Stimulated activated CD4-positive, alpha-beta T cell treated with anti-CD3 and anti-CD28 coated beads, Interleukin-4, amount 100 ng/mL, for 1 hour (primary cell): ENCODE results near the gene KDELR1.
A peak's percentile ranks its signal among the peaks of the same experiment; 100 is the strongest.

Experiments
- DNase-seq: peaks from one replicate; pipeline ENCODE4 v3.0.0-alpha.2; 2020

The KDELR1 gene

DNA sequence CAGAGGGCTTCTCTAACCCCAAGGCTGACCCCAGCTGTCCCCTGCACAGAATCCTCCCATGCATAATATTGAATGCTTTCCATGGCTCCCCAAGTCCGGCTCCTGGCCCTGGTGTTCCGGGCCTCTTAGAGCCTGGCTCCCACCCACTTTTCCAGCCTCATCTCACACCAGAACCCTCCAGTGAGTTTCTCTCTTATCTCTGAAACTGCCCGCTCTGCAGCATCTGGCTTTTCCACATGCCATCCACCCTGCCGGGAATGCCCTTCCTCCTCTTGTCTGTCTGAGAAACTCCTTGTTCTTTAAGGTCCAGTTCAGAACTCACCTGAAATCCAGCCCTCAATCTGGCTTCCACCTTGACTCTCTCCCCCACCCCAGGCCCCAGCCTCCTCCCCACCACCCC lies 20.4 kb downstream of the KDELR1 start:
- no peak for DNase-seq

DNA sequence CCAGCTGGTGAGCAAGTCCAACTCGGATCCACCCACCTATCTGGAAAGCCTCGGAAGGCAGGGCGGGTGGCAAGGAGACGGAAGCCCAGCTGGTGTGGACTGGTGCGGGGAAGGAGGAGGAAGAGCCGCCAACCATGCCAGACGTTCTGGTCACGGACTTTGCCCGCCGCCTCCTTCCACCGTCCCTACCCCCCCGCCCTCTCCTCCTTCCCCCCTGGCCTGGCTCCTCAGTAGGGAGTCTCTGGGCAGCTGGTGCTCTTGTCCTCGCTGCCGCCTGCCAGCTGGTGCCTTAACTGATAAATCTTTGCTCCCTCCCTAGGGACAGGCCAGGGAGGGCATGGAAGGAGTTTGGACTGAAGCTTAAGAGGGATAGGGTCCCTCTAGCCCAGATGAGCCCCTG lies 22.4 kb downstream of the KDELR1 start:
- DNase-seq = no peak

DNA sequence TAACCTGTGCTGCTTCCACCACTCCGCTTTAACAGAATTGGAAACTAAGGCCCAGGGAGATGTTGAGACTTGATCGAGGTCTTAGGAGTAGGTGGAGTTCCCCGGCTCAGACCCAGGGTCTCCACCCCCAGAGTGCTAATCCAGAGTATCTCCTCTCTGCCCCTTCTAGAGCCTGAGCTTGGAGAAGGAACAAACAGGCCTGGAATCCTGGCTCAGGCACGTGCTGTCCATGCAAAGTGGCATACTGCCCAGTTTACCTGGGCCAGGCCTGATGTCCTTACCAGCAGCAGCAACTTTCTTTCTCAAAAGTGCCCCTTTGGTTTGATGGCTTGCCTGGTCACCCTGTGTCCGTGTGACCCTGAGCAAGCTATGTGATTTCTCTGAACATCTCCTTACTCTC lies 23.5 kb downstream of the KDELR1 start:
- no peak for DNase-seq

DNA sequence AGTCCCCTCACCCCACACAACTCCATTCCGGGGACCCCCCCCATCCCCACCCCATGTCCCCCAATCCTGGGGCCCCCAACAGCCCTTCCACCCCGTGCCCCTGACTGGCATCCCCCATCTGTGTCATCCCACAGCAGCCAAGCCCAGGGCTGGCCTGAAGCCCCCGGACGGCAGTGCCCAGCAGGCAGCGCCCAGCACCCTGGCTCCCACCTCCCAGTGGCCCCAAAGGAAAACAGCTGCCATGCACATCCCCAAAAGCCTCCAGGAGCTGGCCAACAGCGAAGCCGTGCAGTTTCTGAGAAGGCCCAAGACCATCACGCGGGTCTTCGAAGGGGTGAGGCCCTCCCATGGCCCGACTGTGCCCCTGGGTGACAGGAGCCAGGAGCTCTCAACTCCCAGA lies 25.7 kb downstream of the KDELR1 start:
- DNase-seq = no peak

DNA sequence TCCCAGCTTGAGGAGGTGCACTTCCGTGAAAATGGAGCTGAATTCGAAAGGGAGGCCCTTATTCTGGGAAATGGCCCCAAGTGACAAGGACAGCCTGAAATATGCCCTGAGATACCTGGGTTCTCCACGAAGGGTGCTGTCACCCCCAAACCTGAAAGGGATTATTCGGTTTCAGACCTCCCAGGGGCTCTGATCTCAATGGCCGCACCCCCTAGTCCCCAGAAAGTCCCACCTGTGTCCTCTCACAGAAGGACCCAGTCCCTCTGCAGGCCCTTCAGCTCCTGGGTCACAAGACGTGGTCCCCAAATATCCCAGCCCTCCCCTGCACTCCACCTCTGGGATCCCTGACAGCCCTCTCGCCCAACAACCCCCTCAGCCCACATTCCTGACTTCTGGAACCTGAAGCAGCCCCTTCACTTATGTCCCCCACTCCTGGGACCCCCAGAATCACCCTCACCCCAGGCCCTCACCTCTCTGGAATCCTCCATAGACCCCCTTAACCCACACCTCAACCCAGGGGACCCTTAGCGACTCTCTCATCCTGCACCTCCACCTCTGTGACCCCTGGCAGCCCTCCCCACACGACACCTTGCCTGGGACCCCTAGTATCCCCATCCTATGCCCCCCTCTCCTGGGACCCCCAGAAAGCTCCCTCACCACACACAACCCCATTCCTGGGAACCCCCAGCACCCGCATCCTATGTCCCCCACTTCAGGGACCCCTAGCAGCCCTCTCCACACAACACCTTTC lies 26.6 kb downstream of the KDELR1 start:
- no peak for DNase-seq

DNA sequence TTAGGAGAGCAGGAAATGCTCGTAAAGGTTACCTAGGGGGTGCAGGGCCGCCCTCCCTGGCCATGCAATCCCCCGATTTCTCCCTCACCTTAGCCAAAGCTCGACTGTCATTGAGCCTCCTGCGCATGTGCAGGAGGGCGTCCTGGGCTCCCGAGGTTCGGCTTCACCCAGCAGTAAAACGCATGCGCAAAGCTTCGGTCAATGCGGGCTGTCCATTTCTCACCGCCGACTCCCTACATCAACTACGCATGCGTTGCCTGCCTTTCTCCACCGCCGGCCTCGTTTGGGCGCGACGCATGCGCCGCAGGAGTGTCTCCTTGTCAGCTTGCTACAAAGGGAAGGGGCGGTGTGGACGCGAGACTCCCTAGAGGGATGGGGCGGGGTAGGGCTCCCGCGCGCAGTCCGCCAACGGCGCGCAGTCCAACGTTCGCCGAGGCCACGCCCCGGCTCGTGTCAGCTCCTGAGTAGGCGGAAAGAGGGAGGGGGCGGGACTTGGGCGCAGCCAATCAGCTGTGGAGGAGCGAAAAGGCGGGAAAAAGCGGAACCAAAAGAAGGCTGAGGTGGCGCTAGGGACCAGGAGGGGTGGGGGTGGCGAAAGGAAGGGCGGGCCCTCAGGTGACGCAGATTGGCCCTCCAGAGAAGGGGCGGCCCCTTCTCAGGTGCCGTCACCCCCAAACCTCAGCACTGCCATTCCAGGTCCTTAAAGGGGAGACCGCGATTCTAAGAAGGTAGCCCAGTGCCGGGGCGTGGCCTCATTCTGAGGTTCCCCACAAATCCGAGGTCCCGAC lies 27.3 kb downstream of the KDELR1 start, which contains the start of the genes SYNGR4 and TMEM143:
Gene SYNGR4, plus strand, starts transcription at position 558 of the 788 bp plus-strand sequence. CDS start 1,476 bp downstream, outside the sequence.
Gene TMEM143, minus strand, starts transcription at position 131 of the 788 bp plus-strand sequence. Its CDS starts 20 bp downstream, at position 111.
- peak; percentile 95 for DNase-seq

DNA sequence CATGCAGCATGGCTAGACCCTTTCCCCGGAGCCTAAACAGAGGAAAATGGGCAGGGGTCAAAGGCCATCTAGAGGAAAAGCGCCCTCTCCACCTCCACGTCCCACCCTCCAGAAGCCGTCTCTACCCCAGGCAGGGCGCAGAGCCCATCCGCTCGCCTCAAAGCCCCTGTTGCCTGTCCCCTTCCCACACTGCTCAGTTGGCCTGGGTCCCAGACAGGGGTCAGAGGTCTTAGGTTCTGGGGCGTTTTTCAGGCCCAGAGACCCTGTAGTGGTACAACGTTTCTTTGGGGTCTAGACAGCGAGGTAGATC lies 27.9 kb downstream of the KDELR1 start:
- DNase-seq = no peak

DNA sequence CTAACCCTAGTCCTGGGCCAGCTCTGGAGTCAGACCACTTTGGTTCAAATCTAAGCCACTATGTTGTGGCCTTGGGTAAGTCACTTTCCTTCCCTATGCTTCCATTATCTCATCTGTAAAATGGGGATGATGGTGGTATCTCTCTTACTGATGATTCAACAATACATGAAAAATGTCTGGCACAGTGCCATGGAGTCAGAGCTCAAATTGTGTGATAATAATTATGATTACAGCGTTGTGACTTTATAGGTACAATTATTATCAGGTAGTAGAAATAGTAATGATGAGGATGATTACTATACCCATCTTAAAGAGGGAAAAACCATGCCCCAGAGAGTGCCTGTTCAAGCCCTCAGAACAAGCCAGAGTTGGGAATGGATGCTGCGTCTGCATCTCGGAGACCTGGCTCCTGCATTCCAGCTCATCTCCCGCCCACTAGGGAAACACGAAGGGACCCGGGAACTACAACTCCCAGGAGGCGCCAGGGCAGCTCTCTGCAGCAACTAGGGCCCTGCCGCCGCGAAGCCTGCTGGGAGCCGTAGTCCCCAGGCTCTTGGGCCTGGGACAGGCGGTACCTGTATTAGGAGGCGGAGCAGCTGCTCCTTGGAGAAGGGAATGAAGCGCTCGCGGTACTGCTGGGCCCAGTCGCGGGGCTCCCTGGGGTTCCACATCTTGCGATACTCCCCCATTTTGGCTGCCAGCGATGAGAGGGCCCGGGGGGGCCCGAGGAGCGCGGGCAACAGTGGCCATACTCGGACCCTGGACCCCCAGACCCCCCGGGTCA lies 28.4 kb downstream of the KDELR1 start:
- DNase-seq = peak; percentile 88

DNA sequence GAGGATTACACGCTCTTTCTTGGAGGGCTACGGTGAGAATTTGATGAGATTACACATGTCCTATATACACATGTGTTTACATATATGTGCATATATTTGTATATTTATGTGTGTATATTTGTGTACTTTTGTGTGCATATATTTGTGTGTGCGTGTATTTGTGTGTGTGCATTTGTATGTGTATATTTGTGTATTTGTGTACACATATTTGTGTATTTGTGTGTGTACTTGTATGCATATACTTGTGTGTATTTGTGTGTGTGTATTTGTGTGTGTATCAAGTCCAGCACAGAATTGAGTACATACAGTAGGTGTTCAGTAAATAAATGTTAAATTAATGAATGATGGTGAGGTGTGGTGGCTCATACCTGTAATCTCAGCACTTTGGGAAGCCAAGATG lies 29.4 kb downstream of the KDELR1 start:
- no peak for DNase-seq

DNA sequence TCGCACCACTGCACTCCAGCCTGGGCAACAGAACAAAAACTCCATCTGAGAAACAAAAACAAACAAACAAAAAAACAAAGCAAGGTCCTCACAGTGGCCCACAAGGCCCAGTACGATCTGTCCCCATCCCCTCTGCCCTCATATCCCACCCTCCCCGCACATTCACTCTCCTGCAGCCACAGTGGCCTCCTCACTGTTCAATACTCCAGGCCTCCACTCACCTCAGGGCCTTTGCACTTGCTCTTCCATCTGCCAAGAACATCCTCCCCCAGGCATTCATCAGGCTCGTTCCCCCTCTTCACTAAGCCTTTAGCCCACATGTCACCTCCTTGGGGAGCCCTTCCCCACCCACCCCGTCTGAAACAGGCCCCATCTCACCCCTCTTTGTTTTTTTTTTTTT lies 32.2 kb downstream of the KDELR1 start:
- DNase-seq = no peak

DNA sequence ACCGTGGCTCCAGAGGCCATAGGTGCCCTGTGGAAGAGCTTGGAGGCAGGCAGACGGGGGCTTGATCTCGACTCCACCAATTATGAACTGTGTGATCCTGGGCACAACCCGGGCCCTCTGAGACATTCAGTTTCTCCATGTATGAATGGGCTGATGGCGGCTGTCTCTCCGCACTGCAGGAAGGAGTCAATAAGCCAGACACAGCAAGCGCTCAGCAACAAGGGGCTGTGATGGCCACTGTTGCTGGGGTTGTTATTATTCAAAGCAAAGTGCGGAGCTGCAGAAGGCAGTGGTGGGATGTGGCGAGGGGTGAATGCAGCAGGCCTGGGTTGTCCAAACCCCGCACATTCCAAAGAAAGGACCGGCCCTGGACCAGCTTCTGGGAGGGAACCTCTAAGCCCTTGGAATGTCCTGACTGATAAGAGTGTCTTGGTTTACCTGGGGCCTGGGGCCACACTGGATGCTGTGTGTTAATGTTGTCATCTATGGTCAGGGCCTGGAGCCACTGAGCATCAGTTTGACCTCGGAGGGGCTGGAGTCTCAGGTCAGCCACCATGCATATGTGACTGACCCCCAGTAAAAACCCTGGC lies 35.9 kb downstream of the KDELR1 start:
- no peak for DNase-seq

DNA sequence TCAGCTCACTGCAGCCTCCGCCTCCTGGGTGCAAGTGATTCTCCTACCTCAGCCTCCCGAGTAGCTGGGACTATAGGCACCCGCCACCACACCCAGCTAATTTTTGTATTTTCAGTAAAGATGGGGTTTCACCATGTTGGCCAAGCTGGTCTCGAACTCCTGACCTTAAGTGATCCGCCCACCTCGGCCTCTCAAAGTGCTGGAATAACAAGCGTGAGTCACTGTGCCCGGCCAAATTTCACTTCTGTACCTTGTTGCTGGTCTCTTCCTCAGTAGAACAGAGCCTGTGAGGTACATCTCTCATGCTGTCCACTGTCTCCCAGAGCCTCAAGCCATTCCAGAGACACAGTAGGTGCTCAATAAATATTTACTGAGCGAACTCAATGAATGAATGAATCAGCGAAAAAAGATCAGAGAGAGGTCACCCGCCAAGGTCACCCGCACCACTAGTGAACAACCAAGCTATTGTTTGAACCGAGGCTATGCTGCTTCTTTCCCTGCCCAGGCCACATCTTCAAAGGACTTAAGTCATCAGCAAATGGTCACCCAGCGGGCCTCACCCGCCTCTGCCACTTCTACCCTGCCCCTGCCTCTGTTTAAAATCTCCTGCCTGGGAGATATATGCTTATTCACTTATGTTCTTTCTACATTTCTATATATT lies 36.9 kb downstream of the KDELR1 start:
- DNase-seq = no peak

DNA sequence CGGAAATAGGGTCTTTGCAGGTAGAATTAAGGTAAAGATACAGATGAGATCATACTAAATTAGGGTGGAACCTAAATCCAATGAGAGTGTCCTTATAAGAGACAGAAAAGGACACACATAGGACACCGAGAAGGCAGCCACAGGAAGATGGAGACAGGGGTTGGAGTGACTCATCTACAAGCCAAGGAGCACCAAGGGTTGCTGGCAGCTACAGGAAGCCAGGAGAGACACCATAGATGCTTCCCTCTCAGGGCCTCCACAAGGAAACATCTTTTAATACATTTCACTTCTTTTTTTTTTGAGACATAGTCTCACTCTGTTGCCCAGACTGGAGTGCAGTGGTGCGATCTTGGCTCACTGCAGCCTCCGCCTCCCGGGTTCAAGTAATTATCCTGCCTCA lies 37.7 kb downstream of the KDELR1 start:
- DNase-seq = no peak

DNA sequence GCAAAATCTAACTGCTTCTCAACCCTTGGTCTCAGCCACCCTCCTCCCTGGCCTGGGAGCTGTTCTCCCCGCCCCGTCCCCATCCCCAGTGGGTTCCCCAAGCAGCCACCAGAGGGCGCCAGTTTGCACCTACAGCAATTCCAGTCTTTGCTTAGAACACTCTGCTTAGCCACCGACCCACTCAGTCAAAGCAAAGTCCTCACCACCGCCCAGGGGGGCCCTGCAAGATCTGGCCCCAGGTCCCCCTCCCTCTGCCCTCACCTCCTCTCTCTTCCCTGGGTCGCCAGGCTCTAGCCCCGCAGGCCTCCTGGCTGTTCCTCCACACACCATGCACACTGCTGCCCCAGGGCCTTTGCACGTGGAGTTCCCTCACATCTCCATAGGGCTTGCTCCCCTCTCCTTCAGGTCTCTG lies 40.0 kb downstream of the KDELR1 start:
- peak; percentile 83 for DNase-seq

DNA sequence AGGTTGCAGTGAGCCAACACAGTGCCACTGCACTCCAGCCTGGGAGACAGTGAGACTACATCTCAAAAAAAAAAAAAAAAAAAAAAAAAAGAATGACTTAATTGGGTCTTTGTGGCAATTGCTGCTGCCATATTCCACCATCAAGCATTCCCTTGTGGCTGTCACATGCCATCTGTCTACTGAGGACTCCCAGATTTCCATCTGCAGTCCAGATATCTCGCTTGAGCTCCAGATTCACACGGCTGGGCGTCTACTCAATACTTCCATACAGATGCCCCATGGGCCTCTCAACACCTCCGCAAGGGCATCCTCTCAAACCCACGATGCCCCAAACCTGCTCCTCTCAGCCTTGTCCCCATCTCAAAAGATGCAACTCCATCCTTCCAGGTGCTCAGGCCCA lies 40.5 kb downstream of the KDELR1 start:
- DNase-seq = no peak

DNA sequence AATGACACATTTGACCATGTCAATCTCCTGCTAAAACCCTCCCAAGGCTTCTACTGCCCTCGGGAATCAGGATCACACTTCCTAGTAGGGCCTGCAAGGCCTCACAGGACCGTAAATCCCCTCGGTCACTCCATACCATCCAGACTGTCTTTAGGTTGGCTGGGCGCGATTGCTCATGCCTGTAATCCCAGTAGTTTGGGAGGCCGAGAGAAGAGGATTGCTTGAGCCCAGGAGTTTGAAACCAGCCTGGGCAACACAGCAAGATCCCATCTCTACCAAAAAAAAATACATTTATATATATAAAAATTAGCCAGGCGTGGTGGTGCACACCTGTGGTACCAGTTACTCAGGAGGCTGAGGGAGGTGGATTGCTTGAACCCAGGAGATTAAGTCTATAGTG lies 42.6 kb downstream of the KDELR1 start:
- DNase-seq = no peak

DNA sequence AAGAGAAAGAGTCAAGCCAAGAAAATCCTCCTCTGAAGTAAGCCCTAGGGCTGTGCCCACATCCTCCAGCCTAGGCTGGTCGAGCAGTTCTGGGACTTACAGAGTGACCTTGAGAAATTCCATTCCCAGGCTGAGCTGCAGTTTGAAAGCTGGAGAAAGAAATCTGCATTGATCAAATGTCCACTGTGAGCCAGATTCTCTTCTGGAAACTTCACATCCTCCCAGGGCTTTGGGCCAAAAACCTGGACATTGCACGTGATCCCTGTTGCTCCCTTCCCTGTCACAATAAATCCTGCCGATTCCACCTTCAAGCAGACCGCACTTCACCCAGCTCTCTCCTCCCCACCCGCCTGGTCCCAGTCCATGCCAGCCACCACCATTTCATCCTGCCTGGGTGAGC lies 43.3 kb downstream of the KDELR1 start:
- no peak for DNase-seq

DNA sequence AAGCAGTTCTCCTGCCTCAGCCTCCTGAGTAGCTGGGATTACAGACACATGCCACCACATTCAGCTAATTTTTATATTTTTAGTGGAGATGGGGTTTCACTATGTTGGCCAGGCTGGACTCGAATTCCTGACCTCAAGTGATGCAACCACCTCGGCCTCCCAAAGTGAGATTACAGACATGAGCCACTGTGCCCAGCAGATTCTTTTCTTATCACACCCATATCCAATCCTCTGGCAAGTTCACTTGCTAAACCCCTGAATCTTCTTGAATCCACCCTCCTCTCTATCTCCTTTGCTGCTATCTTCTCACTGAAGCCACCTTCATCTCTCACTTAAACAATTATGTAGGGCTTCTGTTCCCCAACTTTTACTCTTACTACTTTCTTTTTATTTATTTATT lies 45.2 kb downstream of the KDELR1 start:
- no peak for DNase-seq

DNA sequence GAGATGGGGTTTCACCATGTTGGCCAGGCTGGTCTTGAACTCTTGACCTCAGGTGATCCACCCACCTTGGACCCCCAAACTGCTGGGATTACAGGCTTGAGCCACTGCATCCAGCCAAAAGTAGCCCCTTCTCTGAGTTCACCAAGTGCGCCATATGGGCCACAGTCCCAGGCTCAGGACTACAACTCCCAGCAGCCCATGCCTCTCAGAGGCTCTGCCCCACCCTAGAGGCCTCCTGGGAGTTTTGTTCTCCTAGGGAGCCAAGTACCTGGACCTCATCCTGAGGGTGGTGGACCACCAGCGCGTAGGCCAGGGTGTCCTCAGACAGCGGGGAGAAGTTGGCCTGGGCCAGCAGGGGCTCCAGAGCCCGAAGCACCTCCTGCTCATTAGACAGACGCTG lies 46.5 kb downstream of the KDELR1 start:
- no peak for DNase-seq

DNA sequence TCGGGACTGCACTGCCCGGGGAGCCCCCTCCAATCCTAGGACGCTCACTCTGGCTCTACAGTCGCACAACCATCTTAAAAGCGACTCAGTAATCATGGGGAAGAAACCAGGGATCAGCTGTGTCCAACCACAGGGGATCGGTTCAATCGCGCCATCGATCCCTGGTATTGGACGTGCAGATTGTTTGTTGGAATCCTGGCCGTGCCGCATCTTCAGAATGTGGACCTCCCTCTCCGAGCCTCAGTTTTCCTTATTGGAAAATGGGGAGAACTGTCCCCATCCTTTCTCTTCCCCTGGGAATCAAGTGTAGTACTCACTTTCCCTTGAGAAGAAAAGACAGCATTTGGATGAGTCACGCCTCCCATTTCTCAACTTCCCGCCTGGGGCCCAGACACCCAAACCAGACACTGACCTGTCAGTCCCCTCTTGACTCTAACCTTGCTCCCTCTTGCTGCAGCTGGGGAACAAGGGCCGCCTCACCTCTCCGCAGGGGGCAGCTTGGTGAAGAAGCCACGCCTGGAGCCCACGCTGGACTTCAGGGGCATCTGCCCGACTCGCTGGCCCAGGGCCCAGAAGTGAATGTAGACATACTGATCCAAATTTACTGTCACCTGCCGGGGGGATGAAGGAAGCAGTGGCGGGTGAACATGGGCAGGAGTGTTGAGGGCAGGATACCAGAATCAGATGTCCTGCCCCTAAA lies 48.4 kb downstream of the KDELR1 start:
- no peak for DNase-seq

DNA sequence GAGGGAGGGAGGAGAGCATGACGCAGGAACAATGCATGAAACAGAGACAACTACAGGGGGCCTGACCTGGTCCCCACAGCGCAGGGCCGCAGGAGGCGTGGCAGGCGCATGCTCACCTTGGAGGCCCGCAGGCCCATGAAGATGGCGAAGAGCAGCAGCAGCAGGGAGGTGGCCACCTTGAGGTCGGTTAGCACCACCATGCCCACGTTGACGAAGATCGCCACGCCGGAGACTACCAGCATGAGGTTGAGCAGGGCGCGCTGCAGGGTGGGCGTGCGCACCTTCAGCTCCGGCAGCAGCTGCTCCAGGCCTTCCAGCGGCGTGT lies 49.0 kb downstream of the KDELR1 start:
- DNase-seq = no peak
